SK-N-SH (cell line): ENCODE data around the gene VDR.
A peak's percentile ranks its signal among the peaks of the same experiment; 100 is the strongest.

Source experiments
- CTCF ChIP-seq: fragments of 200-600 bp; sonication (generic); IDR thresholded peaks from 2 replicates; pipeline ENCODE4 v1.6.1; 2017; ENCODE audit warnings: antibody characterized with exemption, mild to moderate bottlenecking, moderate library complexity
- EP300 ChIP-seq, 2 experiments: IDR thresholded peaks; 2 replicates each; pipeline versions ENCODE4 v1.4.0 to v1.6.1; 2012; ENCODE audit warnings: borderline replicate concordance in 1 of 2, low read depth in 1 of 2, low read length in 1 of 2
- EZH2phosphoT487 ChIP-seq: fragments of 200-600 bp; sonication (generic); IDR thresholded peaks from 2 replicates; pipeline ENCODE4 v1.6.1; 2017; ENCODE audit warnings: low read depth, mixed run types, mild to moderate bottlenecking, antibody characterized with exemption, moderate library complexity, borderline replicate concordance
- FOXJ3 ChIP-seq: sonication (generic); formaldehyde crosslinking; IDR thresholded peaks from 2 replicates; pipeline ENCODE4 v1.5.1; 2020; ENCODE audit warnings: mild to moderate bottlenecking, missing genetic modification reagents
- GABPA ChIP-seq: IDR thresholded peaks from 2 replicates; pipeline ENCODE4 v1.4.0; 2012; ENCODE audit warnings: low read depth, mild to moderate bottlenecking
- MXI1 ChIP-seq: IDR thresholded peaks from 2 replicates; pipeline ENCODE4 v1.6.1; 2012; ENCODE audit warnings: mild to moderate bottlenecking, low read depth, low read length, improper control_type of control experiment
- POLR2AphosphoS5 ChIP-seq: IDR thresholded peaks from 2 replicates; pipeline ENCODE4 v1.6.1; 2012; ENCODE audit warnings: low read depth, low read length
- RAD21 ChIP-seq: IDR thresholded peaks from 2 replicates; pipeline ENCODE4 v1.6.1; 2012; ENCODE audit warnings: mild to moderate bottlenecking, low read length
- REST ChIP-seq: IDR thresholded peaks from 2 replicates; pipeline ENCODE4 v1.6.1; 2012; ENCODE audit warnings: mild to moderate bottlenecking, low read depth, low read length, moderate library complexity
- RFX5 ChIP-seq: IDR thresholded peaks from 2 replicates; pipeline ENCODE4 v1.6.1; 2012; ENCODE audit warnings: mild to moderate bottlenecking, improper control_type of control experiment, low read length
- SMC3 ChIP-seq: IDR thresholded peaks from 2 replicates; pipeline ENCODE4 v1.6.1; 2012; ENCODE audit warnings: low read depth, low read length, improper control_type of control experiment

GRCh38 chr12:47817272-47818006 is 87.4 kb downstream of the VDR start:
- TF ChIP-seq CTCF, result peak; percentile 30
- TF ChIP-seq REST, result no peak
- TF ChIP-seq RFX5, result no peak
- TF ChIP-seq MXI1, result no peak
- no peak for TF ChIP-seq EZH2phosphoT487
- TF ChIP-seq POLR2AphosphoS5, result no peak
- TF ChIP-seq EP300 (IDR thresholded peaks at IDR 0.05; ENCODE audit: borderline replicate concordance in 1 of 2, low read depth in 1 of 2, low read length in 1 of 2), result no peak
- no peak for TF ChIP-seq RAD21
- TF ChIP-seq GABPA, result no peak
- TF ChIP-seq SMC3, result no peak
- TF ChIP-seq FOXJ3 (CRISPR knock-in tag), result no peak
